C4-2B (cell line): ENCODE data around the gene CDHR5.

Experiments
- CTCF ChIP-seq: fragments of 450-650 bp; conservative IDR thresholded peaks from 2 replicates; pipeline ENCODE4 v1.5.1; 2017; ENCODE audit warnings: mild to moderate bottlenecking
- ZFX ChIP-seq: fragments of 450-650 bp; IDR thresholded peaks from 2 replicates; pipeline ENCODE4 v1.6.1; 2017

DNA sequence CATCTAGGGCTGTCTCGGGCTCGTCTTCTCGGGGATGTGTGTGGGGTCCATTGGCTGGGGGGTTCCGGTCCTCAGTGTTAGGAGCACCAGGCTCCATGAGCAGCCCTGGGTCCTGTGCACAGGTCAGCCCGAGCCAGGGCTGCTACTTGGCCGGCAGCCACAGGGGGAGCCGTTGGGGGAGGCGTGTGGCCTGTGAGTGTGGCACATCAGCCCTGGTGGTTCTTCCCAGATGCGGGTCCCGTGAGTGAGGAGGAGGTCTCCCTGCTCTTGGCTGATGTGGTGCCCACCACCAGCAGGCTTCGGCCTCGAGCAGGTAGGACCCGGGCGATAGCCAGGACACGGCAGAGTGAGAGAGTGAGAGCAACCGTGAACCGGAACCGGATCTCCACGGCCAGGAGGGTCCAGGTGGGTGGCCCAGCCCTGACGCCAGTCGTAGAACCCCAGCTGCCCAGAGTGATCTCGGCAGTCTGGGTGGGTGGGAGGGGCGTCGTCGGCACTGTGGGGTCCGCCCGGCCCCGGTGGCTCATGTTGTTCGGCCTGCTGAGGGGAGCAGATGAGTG, 27.5 kb downstream of the CDHR5 start:
- TF ChIP-seq CTCF (no peak), ZFX (no peak)
